ENCODE data around the gene UAP1. TPM values are rescaled to one million over a fixed set of nuclear protein-coding genes. Genes with fewer than 3 reads are reported as not detected.

The UAP1 gene
- 41.5 and 67.0 TPM in 2 replicates for total RNA-seq

DNA sequence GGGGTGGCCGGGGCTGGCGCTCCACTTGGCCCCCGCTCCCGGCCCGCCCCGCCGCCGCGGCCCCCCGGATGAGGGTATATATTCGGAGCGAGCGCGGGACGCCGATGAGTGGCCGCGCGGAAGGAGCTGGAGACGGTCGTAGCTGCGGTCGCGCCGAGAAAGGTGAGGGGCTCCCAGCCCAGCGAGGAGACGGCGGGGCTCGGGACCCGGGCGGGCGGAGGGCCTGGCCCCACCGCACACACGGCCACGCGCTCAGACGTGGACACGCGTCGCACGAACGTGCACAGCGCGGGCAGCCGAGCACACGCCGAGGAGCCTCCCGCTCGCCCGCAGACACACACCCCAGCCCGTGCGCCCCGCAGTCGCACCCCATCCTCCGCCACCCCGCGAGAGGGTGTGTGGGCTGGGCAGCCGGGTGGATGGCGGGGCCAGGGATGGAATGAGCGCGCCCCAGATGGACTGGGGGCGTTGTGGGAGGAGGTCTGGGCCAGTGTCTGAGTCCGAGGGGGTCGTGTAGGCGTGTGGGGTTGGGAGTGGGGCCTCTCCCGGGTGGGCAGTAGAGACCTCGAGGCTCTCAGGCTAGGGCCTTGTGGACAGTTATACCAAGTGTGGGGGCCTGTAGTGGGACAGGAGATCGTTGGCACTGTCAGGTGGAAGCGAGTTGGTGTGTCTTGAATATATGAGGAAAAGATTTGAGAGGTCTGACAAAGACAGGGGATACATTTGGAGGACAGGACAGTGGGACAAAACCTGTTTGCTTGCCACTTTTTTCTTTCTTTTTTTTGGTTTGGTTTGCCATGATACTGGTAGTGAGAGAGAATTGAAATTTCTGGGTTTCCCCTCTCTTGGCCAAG lies at the start of gene UAP1:
Gene UAP1, plus strand, starts transcription at position 107 of the 854 bp plus-strand sequence. CDS start 4,347 bp downstream, outside the sequence.
- no peak for DNase-seq (ENCODE audit: extremely low read depth, low read depth, low spot score)

DNA sequence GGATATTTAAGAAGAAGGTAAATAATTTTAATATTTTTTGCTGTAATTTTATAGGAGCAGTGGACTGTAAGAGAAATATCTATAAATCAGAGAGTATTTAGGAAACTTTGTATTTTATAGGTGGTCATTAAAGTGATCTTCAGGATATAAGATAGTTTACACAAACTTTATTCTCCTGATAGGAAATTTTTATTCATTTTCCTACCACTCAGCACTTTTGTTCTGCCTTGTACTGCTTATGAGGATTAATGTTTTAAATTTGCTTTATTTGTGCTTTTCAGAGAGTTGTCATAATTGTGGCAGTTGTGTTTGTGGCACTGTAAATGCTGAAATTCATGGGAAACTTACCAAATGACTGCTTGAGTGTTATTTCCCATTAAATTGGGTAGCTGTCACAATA lies 34.2 kb upstream of the UAP1 start:
- DNase-seq (ENCODE audit: extremely low read depth, low read depth, low spot score) = no peak

DNA sequence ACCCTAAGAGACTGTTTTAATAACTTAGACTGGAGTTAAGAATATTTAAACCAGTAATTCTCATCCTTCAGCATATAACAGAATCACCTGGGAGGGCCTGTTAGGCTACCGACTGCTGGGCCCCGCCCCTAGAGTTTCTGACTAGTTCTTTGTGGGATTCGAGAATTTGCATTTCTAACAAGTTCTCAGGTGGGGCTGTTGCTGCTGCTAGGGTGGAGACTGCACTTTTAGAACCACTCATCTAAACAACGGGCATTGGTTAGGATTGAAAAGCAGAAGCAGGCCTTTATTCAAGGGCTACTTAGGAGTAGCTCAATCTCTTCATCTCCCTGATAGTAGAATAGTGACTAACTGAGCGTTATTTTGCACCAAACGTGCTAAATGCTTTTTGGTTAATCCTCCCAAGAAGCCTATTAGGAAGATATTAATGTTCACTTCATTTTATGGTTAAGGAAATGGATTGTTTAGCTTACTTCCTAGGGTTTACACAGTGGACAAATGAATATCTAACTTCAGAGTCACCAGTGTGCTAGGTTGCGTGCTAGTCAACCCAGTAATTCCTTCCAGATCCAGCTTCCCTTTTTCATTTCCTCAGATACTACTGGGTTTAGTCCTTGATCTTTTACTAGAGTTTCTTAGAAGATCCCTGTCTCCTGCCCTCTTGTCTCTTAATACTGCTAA lies 31.1 kb upstream of the UAP1 start:
- DNase-seq (ENCODE audit: extremely low read depth, low read depth, low spot score) = no peak

DNA sequence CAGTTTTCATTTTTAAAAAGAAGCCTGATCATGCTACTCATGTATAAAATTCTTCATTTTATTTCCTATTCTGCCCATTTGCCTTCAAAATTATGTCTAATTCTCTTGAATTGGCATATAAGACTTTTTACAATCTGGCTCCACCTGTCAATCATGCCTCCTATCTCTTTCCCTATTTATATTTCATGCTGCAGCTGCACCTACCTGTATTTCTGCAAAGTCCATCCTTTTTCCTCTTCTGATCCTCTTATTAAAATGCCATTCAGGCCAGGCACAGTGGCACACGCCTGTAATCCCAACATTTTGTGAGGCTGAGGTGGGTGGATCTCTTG lies 30.6 kb upstream of the UAP1 start:
- no peak for DNase-seq (ENCODE audit: extremely low read depth, low read depth, low spot score)

DNA sequence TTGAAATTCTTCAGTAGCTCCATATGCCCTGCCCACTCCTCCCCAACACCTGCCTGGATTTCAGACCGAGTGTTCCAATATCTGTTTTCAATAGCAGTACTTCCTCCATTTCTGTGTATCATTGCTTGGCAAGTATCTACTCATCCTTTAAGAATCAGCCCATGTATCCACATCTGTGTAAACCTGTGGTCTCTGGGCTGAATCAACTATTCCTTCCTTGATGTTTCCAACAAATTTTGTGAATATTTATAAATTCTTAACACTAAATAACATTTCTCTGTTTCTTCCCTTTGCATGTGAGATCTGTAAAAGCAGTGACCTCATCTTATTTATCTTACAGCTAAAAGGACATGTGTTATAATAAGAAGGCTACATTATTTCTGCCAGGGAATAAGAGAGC lies 26.0 kb upstream of the UAP1 start:
- DNase-seq (ENCODE audit: extremely low read depth, low read depth, low spot score) = no peak

DNA sequence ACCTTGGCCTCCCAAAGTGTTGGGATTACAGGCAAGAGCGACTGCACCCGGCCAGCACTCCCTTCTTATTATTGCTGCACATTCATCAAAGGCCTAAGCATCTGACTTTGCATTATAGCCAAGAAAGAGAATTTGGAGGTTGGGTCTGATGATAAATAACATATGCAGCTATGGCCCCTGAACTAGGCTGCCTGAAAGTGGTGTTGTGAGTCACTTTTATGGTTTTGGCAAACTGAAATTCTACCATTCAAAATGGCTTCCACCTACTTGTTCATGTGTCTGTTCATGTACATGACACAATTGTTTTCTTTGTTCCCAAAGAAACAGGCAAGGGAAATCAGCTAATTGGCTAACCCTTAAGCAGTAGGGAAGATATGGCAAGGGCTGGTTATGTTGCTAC lies 25.0 kb upstream of the UAP1 start:
- no peak for DNase-seq (ENCODE audit: extremely low read depth, low read depth, low spot score)

DNA sequence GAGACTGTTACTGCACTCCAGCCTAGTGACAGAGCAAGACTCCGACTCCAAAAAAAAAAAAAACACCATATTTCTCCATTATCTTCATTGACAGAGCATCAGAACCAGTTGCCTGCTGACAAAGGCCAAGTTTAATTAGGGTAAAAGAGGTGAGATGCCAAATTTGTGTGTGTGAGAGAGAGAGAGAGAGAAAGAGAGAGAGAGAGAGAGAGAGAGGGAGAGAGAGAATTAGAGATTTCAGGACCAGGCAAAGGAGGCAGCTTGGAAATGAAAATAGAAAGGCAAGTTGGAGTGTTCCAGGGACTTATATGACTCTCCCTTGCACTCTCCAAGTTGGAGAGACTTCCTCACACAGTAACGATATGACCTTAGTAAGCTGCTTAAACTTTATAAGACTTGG lies 24.3 kb upstream of the UAP1 start:
- DNase-seq (ENCODE audit: extremely low read depth, low read depth, low spot score) = no peak

DNA sequence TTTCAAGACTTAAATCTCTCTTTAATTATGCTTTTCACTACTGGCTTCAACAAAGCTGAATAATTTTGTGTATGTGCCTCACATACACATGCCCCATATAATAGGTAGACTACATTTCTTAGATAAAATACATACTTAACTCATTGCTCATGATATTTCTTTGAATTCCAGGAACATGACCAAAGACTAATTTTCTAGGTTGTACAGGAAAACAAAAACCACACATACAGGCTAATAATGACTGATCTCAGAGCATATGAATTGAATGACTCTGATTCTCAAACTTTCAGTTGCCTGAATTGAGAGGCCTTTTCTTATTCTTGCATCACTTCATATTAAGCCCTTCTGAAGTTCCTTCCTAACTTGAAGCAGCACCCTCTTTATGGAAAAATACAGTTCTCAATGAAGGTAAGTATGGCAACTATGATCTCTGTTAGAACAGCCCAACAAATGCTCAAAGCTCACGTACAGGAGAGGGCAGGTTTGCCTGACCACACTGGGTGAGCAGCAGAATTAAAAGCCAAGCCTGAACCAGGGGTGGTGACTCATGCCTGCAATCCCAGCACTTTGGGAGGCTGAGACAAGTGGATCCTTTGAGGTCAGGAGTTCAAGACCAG lies 22.6 kb upstream of the UAP1 start:
- no peak for DNase-seq (ENCODE audit: extremely low read depth, low read depth, low spot score)

DNA sequence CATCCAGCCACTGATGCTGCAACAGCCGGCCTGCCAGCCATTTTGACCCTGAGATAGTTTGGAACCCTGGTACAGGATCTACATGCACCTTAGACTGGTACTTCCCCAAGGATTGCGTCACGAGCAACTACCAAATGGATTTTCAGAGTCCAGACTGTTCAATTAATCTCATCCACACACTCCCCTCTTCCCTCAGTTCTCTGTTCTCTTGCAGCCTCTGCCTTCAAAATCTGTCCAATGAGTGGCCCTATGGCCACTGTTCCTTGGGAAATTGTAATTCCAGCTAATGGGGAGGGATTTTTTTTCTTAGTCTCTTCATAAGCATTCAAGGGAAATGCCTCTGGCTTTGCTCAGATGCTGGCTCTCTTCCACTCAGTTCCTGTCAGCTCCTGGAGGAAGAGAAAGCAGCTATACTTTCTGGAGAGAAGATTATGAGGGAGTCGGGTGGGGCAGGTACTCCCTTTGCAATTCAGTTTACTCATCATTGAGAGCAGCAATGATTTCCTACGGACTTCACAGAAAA lies 19.8 kb upstream of the UAP1 start:
- peak; percentile 84 for DNase-seq (ENCODE audit: extremely low read depth, low read depth, low spot score)

DNA sequence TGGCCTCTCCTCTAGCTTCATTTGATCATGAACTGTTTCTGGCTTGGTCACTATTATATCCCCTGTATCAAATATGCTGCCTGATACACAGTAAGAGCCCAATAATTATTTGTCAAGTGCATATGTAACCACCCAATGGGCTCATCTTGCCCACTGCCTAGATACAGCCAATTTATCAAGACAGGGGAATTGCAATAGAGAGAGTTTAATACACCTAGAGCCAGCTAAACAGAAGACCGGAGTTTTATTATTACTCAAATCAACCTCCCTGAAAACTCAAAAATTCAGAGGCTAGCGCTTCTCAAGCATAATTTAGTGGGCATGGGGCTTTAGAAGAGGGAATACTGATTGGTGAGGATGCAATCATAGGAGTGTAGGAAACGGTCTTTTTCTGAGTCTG lies 18.3 kb upstream of the UAP1 start:
- no peak for DNase-seq (ENCODE audit: extremely low read depth, low read depth, low spot score)

DNA sequence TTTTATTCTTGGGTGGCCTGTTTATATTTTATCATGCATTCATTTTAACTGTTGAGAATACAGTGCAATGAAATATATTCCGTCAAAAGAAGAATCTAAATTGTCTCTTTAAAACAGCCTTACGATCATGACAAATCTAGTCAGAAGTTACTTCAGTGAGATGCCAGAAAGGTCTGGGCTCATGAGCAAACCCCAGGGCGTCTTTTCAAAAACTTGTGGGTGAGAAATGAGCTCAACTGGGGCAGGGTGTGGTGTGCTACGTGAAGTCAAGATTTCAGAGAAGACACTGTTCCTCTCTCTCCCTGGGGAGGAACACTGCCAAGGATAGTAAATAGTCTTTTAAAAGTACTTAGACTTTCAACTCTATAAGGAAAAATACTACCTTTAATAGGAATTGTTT lies 13.4 kb upstream of the UAP1 start:
- DNase-seq (ENCODE audit: extremely low read depth, low read depth, low spot score) = no peak

DNA sequence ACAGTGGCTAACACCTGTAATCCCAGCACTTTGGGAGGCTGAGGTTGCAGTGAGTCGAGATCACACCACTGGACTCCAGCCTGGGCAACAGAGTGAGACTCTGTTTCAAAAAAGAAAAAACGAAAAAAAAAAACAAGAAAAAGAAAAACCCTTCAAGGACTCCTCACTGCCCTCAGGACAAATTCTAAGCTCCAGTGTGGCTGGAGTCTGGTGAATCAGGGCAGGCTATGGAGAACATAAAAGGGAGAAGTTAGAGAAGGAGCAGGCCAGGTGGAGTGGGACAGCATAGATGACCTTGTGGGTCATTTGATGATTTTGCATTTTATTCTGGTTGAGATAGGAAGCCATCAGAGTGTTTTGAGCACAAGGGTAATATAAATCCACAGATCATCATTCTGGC lies 12.5 kb upstream of the UAP1 start:
- no peak for DNase-seq (ENCODE audit: extremely low read depth, low read depth, low spot score)

DNA sequence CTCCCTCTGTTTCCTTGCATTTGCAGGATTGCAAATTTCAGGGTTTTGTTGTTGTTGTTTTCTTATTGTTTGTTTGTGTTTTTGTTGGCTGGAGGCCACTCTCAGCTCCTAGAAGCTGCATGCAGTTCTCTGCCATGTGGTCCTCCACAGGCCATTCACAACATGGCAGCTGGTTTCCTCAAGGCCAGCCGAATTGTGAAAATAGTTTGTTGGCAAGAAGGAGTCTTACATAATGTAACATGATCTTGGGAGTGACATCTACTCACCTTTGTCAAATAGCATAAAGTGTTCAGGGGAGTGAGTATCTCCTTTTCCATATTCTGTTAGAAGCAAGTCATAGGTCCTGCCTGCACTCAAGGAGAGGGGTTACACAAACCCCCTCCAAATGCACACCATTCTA lies 10.6 kb upstream of the UAP1 start:
- no peak for DNase-seq (ENCODE audit: extremely low read depth, low read depth, low spot score)

DNA sequence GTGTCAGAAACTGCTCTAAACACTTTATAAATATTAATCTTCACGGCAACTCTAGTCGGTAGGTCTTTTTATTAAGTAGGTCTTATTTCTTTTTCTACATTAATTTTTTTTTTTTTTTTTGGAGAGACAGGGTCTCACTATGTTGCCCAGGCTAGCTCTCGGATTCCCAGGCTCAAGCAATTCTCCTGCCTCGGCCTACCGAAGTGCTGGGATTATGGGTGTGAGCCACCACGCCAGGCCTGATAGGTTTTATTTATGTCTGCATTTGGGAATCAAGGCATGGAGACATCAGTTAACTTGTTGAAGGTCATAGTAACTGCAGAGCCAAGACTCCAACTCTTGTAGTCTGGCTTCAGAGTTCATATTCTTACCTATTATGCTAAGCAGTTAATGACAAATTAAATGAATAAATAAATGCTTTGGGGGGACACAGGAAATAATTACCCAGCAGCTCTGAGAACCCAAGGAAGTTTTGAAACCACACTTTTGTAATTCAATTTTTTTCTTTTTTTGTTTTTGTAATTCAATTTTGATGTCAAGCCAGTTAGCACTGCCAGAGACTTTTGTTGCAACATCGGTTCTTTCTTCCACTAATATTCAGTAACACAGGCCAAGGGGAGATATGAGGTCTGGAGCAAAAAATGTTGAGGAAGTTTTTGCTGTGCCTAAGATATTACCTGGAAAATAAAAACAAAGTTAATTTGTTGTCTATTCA lies 9.4 kb upstream of the UAP1 start:
- DNase-seq (ENCODE audit: extremely low read depth, low read depth, low spot score) = no peak

DNA sequence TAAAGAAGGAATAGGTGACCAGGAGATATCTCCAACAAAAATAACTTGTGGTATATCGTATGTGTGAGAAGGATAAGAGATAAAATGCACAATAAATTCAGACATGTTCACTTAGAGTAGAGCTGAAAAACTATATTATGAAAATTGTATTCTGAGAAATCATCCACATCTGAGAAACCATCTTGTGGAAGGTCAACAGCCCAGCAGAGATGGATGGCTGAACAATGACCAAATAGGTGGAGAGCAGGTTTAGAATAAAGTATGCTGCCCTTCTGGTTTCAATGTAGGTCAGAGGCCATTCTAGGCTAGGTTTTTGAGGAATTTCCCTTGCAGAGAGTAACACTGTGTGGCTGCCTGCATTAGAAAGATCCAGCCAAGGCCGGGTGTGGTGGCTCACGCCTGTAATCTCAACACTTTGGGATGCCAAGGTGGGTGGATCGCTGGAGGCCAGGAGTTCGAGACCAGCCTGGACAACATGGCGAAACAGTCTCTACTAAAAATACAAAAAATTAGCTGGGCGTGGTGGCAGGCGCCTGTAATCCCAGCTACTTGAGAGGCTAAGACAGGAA lies 8.8 kb upstream of the UAP1 start:
- no peak for DNase-seq (ENCODE audit: extremely low read depth, low read depth, low spot score)

DNA sequence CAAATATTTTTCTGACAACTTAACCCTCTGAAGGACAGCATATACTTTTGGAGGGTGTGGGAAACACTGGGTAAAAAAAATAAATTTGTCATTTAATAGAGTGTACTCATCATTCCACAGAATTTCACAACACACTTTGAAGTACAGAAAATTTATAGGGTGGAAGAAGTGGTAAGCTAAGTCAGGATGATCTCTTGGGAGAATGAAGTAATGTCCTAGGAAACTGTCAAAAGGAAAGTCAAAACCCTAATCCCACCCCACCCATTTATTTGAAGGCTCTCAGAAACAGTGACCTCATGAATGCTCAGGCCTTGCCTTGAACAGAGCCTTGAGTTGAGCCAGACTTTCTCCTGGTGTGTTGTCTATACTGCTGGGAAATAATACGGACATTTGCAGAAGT lies 7.3 kb upstream of the UAP1 start:
- DNase-seq (ENCODE audit: extremely low read depth, low read depth, low spot score) = no peak

DNA sequence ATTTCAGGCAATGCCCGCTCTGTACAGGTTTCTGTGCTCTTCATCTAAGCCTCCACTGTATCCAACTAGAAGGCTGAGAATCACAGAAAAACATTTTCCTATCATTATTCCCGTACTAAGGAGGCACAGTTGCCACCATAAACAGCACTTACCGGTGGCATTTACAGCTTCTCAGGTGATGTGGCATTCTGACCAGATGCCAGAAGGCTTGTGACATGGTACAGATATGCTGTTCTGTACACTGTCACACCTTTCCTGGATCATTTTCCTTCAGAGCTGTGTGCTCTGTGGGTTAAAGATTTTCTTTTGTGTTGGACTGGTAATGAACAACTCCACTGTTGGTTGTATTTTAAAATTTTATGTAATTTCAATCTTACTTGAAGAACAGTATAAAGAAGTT lies 4.0 kb upstream of the UAP1 start:
- DNase-seq (ENCODE audit: extremely low read depth, low read depth, low spot score) = no peak

DNA sequence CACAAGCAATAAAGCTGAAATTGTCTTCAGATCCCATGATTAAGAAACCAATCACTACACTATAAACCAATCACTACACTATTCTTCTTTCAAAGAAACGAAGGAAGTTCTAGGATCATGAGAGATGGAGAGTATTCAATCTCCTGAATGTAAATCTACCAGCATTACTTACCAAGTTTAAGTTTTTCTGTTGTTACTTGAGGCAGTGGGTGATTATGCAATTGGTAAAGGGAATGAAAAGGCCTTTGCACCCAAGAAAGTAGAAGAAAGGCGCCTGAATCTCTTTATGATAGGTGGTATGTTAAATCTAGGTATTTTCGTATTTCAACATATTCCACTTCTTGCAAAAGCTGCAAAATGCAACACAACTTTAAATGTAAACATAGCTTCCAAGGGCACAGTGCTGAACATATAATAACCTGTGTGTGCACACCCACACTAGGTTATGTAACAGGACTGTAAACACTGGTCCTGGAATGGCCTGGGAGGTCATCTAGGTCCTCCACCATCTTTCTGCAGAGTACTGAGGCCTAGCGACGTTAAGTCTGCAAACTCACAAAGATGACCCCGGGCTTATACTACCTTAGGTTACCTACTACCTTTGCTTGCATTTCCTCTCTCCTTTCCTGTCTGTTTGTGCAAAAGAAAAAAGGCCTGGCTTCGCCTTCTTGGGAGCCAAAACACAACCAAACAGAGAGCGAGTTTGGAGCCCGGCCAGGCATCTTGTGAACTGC lies 1.1 kb upstream of the UAP1 start:
- no peak for DNase-seq (ENCODE audit: extremely low read depth, low read depth, low spot score)

DNA sequence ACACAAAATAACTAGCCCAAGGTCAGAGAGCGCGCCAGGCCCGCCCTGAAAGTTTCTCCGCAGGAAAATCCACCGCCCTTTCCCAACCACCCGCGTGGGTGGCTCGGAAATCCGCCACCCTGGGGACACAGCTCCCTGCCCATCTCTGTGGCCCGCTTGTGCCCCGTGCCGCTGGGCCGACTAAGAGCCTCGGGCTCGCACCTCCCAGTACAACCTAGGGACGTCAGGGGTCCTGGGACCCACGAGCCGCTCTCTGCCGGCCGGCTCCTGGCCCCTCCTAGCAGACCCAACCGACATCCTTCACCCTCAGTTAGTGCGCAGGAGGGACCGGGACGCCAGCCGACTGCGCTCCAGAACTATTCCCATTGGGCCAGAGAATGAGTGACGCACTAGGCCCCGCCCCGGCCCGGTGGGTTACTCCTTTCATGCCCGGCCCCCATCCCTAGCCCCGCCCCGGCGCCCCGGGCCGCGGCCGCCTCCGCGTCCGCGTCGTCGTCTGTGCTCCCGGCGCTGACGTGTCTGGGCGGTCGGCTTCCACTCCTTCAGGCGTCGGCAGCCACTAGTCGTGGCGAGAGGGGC lies 396 bp upstream of the UAP1 start:
- DNase-seq (ENCODE audit: extremely low read depth, low read depth, low spot score) = no peak

DNA sequence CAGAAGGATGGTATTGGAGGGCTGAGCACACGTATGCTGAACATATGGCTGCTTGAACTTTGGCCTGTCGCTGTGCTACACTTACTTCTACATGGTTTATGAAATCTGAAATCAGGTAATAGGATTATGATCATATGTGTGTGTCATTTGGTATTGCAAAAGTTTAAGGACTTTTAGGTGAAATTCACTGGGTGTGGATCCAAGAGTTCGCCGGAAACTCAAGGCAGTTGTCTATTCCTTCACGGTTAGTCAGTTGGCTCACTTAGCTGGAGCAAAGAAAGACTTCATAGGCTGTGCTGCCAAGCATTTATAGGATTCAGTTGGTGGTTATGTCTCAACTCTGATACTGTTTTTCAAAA lies 927 bp downstream of the UAP1 start:
- DNase-seq (ENCODE audit: extremely low read depth, low read depth, low spot score) = no peak
